ENCODE measurements around the gene PMPCA.

DNA sequence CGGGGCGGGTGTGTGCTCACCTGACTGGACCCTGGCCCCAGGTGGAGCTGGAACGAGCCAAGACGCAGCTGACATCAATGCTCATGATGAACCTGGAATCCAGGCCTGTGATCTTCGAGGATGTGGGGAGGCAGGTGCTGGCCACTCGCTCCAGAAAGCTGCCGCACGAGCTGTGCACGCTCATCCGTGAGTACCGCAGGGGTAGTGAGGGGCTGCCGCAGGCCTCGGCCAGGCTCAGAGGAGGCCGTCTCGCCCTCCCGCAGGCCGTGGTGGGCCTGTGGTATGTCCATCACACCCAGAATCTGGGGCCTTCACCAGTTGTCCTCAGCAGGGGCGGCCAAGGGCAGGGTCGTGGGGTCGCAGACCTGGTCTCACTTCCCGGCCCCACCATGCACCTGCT is 11.3 kb downstream of the PMPCA start:
- TF ChIP-seq CTCF (conservative IDR thresholded peaks at IDR 0.05; ENCODE audit: low read length) (no peak), EZH2phosphoT487 (IDR thresholded peaks at IDR 0.05; ENCODE audit: borderline replicate concordance, low read depth, low read length) (no peak)
